Urinary bladder (tissue), 4 donors: ENCODE results near the gene CDC27. TPM values are rescaled to one million over a fixed set of nuclear protein-coding genes. Genes with fewer than 3 reads are reported as not detected.
"Not testable (repeated sequence)": the region's sequence is repeated elsewhere in the genome, so short reads cannot be mapped to it uniquely, and the experiment has no call there.

Experiments
- DNase-seq: peaks from one replicate; pipeline ENCODE4 v3.0.0-alpha.2; 2015; ENCODE audit errors: extremely low spot score
- H3K27ac ChIP-seq: one replicate; pipeline ENCODE4 v1.5.1; 2013; ENCODE audit warnings: low read depth, mild to moderate bottlenecking, moderate library complexity
- H3K36me3 ChIP-seq: one replicate; pipeline ENCODE4 v1.6.1; 2013; ENCODE audit warnings: mild to moderate bottlenecking, moderate library complexity; ENCODE audit not compliant: insufficient read depth
- H3K4me1 ChIP-seq: one replicate; pipeline ENCODE4 v1.6.1; 2013; ENCODE audit warnings: mild to moderate bottlenecking, moderate library complexity; ENCODE audit not compliant: insufficient read depth
- H3K4me3 ChIP-seq: one replicate; pipeline ENCODE4 v1.5.1; 2013; ENCODE audit warnings: low read depth, low read length
- WGBS: extraction: QIAGEN DNeasy Blood & Tissue Kit; methylation state at CpG from one replicate; pipeline ENCODE4 v1.1.7; 2013; 5-methylcytosine and 5-hydroxymethylcytosine counted together
- polyA plus RNA-seq: library from polyadenylated mRNA; stranded (reverse); fragments of 200-250 nt; gene quantifications from one replicate; pipeline ENCODE4 v1.2.3, GENCODE V29; 2013
- total RNA-seq: library from RNA; depleted of rRNA; stranded (reverse); fragments of >200 nt; gene quantifications from one replicate; pipeline ENCODE4 v1.2.3, GENCODE V29; 2014
- donor health status: healthy with polysubstance abuse.
- donor health status: healthy.

CDC27 gene
- total and polyA plus RNA-seq, 2 donors = 33.8 to 110 TPM

GRCh38 chr17:47170710-47171109 is 18.4 kb downstream of the CDC27 start:
- peaks cover 3% of the 10 kb centered on the region for H3K36me3 ChIP-seq
- H3K27ac ChIP-seq = no peak overlapping the region
- H3K4me1 ChIP-seq = no peaks in the 10 kb centered on the region
- no peak for DNase-seq
- H3K4me3 ChIP-seq = no peak overlapping the region
- WGBS = 94% methylated on average over 4 of the region's 4 CpGs

GRCh38 chr17:47168896-47169295 is 20.2 kb downstream of the CDC27 start:
- DNase-seq, H3K27ac ChIP-seq, H3K4me3 ChIP-seq, H3K4me1 ChIP-seq, H3K36me3 ChIP-seq: not testable (repeated sequence)
- 95% methylated on average over 4 of the region's 4 CpGs for WGBS

GRCh38 chr17:47166854-47167253 is 22.2 kb downstream of the CDC27 start:
- 89% methylated on average over 5 of the region's 5 CpGs for WGBS

GRCh38 chr17:47165137-47165536 is 24.0 kb downstream of the CDC27 start:
- H3K36me3 ChIP-seq = no peaks in the 10 kb centered on the region
- no peaks in the 10 kb centered on the region for H3K4me1 ChIP-seq
- H3K4me3 ChIP-seq = no peak overlapping the region
- no peak for DNase-seq
- 88% methylated on average over 2 of the region's 2 CpGs for WGBS
- H3K27ac ChIP-seq = no peak overlapping the region

More at GRCh38 chr17:47166854-47167253, 22.2 kb downstream of the CDC27 start:
- not testable (repeated sequence) for H3K27ac ChIP-seq, H3K36me3 ChIP-seq, H3K4me1 ChIP-seq, H3K4me3 ChIP-seq, DNase-seq

GRCh38 chr17:47164263-47164662 is 24.8 kb downstream of the CDC27 start:
- Histone ChIP-seq H3K27ac (no peak overlapping the region), H3K4me1 (no peaks in the 10 kb centered on the region), H3K4me3 (no peak overlapping the region), H3K36me3 (no peaks in the 10 kb centered on the region)
- no peak for DNase-seq
- 95% methylated on average over 5 of the region's 5 CpGs for WGBS

- WGBS = 81% methylated on average over 2 of the region's 2 CpGs
- DNase-seq = no peak
- H3K27ac ChIP-seq = no peak overlapping the region
- no peaks in the 10 kb centered on the region for H3K36me3 ChIP-seq
- H3K4me1 ChIP-seq = no peaks in the 10 kb centered on the region
- no peak overlapping the region for H3K4me3 ChIP-seq
Measured at GRCh38 chr17:47162013-47162622, 27.0 kb downstream of the CDC27 start.

- DNase-seq = no peak
- Histone ChIP-seq H3K4me1 (no peaks in the 10 kb centered on the region), H3K4me3 (no peak overlapping the region), H3K36me3 (no peaks in the 10 kb centered on the region), H3K27ac (no peak overlapping the region)
- WGBS = 96% methylated on average over 18 of the region's 18 CpGs
Measured at GRCh38 chr17:47159315-47159714, 29.8 kb downstream of the CDC27 start.

- no peaks in the 10 kb centered on the region for H3K4me1 ChIP-seq
- H3K27ac ChIP-seq = no peak overlapping the region
- whole genome bisulfite sequencing = 87% methylated on average over 6 of the region's 6 CpGs
- peaks cover 2% of the 10 kb centered on the region for H3K36me3 ChIP-seq
- H3K4me3 ChIP-seq = no peak overlapping the region
- no peak for DNase-seq
Measured at GRCh38 chr17:47145351-47145750, 43.7 kb downstream of the CDC27 start.

GRCh38 chr17:47135235-47135634 is 53.9 kb downstream of the CDC27 start:
- 99% methylated on average over 1 of the region's 1 CpG for WGBS
- H3K4me1 ChIP-seq = no peaks in the 10 kb centered on the region
- no peak overlapping the region for H3K4me3 ChIP-seq
- DNase-seq = no peak
- H3K36me3 ChIP-seq = peaks cover 2% of the 10 kb centered on the region
- no peak overlapping the region for H3K27ac ChIP-seq

GRCh38 chr17:47134354-47134753 is 54.7 kb downstream of the CDC27 start:
- H3K27ac ChIP-seq, H3K4me3 ChIP-seq, H3K4me1 ChIP-seq, DNase-seq, H3K36me3 ChIP-seq: not testable (repeated sequence)
- 84% methylated on average over 5 of the region's 5 CpGs for WGBS

- peaks cover 2% of the 10 kb centered on the region for H3K36me3 ChIP-seq
Measured at GRCh38 chr17:47131761-47132160, 57.3 kb downstream of the CDC27 start.

GRCh38 chr17:47126835-47127234 is 62.3 kb downstream of the CDC27 start:
- not testable (repeated sequence) for H3K4me1 ChIP-seq, H3K36me3 ChIP-seq, H3K27ac ChIP-seq, DNase-seq, H3K4me3 ChIP-seq
- WGBS = 98% methylated on average over 3 of the region's 3 CpGs

More at GRCh38 chr17:47131761-47132160, 57.3 kb downstream of the CDC27 start:
- 100% methylated on average over 3 of the region's 3 CpGs for WGBS
- DNase-seq = no peak
- H3K4me3 ChIP-seq = no peak overlapping the region
- no peak overlapping the region for H3K27ac ChIP-seq
- no peaks in the 10 kb centered on the region for H3K4me1 ChIP-seq

- not testable (repeated sequence) for H3K36me3 ChIP-seq, DNase-seq, H3K4me1 ChIP-seq, H3K27ac ChIP-seq, H3K4me3 ChIP-seq
- 88% methylated on average over 2 of the region's 2 CpGs for WGBS
Measured at GRCh38 chr17:47123262-47123661, 65.8 kb downstream of the CDC27 start.

GRCh38 chr17:47120521-47121095 is 68.5 kb downstream of the CDC27 start:
- no peak overlapping the region for H3K27ac ChIP-seq
- peaks cover 3% of the 10 kb centered on the region for H3K36me3 ChIP-seq
- no peak overlapping the region for H3K4me3 ChIP-seq
- WGBS = 94% methylated on average over 5 of the region's 5 CpGs
- DNase-seq = no peak
- no peaks in the 10 kb centered on the region for H3K4me1 ChIP-seq
